Progenitor cell of endocrine pancreas (in vitro differentiated cells): ENCODE measurements around the gene ZNHIT2. TPM values are rescaled to one million over a fixed set of nuclear protein-coding genes. Genes with fewer than 3 reads are reported as not detected.

Source experiments
- DNase-seq: peaks from one replicate; pipeline ENCODE4 v3.0.0; 2021; ENCODE audit warnings: low spot score; ENCODE audit not compliant: unreplicated experiment
- H3K27ac Mint-ChIP-seq: 2 replicates; pipeline ENCODE4 v1.8.0; 2021; ENCODE audit warnings: mild to moderate bottlenecking, moderate library complexity, mixed read lengths
- H3K27me3 Mint-ChIP-seq: 2 replicates; pipeline ENCODE4 v1.8.0; 2021; ENCODE audit warnings: mixed read lengths
- H3K36me3 Mint-ChIP-seq: 2 replicates; pipeline ENCODE4 v1.8.0; 2022; ENCODE audit warnings: mixed read lengths; ENCODE audit not compliant: insufficient read depth
- H3K4me1 Mint-ChIP-seq: 2 replicates; pipeline ENCODE4 v1.8.0; 2021; ENCODE audit warnings: low read depth, mixed read lengths
- H3K4me3 Mint-ChIP-seq: 2 replicates; pipeline ENCODE4 v1.8.0; 2021; ENCODE audit warnings: low read depth, mild to moderate bottlenecking, moderate library complexity, mixed read lengths
- H3K9me3 Mint-ChIP-seq: 2 replicates; pipeline ENCODE4 v1.8.0; 2021; ENCODE audit warnings: low read depth, mixed read lengths
- long read RNA-seq: library from polyadenylated mRNA; unstranded; transcript quantifications from one replicate; pipeline ENCODE4 v2.0.0, GENCODE V29; 2020
- total RNA-seq: library from RNA; stranded (reverse); gene quantifications from 2 replicates; pipeline ENCODE4 v1.2.1, GENCODE V29; 2021
- TF ChIP-seq, protein P1 (sequence below): fragments of 200-600 bp; sonication (generic); IDR thresholded peaks from one replicate; pipeline ENCODE4 v1.5.0; 2021; ENCODE audit warnings: antibody characterized with exemption, mild to moderate bottlenecking; ENCODE audit not compliant: unreplicated experiment

Gene ZNHIT2
- total RNA-seq = 10.5 and 11.8 TPM in 2 replicates
- long read RNA-seq, partial matches to known transcripts = 0 of 3 reads
- long read RNA-seq, other reads (novel, unspliced or antisense) = 0 of 3 reads

DNA sequence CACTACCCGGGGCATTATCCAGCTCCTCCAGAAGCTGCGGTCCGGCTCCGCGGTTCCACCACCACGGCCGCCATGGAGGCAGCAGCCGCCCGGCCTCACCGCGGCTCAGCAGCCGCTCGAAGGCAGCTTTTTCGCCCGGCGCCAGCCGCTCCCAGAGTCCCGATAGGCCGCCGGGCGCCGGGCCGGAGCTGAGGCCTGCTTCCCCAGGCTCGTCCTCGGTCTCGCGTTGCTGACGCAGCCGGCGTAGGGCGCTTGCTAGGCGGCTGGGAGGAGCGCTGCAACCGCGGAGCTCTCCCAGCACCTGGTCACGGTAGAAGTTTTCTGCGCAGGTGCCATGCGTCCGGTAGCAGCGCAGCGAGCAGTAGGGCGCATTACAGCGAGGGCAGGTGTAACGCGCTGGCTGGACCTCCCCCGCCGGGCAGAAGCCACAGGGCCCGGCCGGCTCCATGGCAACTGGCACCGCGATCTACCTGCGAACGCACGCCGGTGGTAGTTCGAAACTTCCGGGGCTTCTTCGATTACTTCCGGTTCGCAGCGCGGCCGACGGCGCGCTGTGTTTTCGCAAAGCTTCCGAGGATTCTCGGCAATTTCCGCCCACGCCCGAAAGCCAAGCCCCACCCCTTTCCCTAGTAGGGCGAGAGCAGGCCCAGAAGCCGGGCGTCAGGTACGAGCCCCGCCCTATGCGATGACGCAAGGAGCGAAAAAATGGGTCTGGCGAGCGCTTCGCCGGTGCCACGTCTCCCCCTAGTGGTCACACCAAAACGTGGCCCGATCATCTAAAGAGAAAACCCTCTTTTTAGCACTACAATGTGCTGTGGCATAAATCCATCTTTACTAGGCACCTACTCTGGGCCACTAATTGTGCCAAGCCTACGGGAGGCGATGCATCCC is at the start of gene ZNHIT2:
ZNHIT2 (minus strand) TSS at position 496 of the 891 bp plus-strand sequence; CDS start at position 448, 48 bp downstream.
- Mint-ChIP-seq H3K9me3 (no peaks in the 10 kb centered on the region), H3K4me3 (peak within 1 kb of the TSS; percentile 86), H3K36me3 (peaks cover 17% of the 10 kb centered on the region), H3K27ac (peak within 1 kb of the TSS; percentile 97), H3K4me1 (peaks cover 20% of the 10 kb centered on the region), H3K27me3 (no peaks in the 10 kb centered on the region)
- TF ChIP-seq, protein P1, sequence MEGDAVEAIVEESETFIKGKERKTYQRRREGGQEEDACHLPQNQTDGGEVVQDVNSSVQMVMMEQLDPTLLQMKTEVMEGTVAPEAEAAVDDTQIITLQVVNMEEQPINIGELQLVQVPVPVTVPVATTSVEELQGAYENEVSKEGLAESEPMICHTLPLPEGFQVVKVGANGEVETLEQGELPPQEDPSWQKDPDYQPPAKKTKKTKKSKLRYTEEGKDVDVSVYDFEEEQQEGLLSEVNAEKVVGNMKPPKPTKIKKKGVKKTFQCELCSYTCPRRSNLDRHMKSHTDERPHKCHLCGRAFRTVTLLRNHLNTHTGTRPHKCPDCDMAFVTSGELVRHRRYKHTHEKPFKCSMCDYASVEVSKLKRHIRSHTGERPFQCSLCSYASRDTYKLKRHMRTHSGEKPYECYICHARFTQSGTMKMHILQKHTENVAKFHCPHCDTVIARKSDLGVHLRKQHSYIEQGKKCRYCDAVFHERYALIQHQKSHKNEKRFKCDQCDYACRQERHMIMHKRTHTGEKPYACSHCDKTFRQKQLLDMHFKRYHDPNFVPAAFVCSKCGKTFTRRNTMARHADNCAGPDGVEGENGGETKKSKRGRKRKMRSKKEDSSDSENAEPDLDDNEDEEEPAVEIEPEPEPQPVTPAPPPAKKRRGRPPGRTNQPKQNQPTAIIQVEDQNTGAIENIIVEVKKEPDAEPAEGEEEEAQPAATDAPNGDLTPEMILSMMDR = peak; percentile 91
- DNase-seq = peak; percentile 98

DNA sequence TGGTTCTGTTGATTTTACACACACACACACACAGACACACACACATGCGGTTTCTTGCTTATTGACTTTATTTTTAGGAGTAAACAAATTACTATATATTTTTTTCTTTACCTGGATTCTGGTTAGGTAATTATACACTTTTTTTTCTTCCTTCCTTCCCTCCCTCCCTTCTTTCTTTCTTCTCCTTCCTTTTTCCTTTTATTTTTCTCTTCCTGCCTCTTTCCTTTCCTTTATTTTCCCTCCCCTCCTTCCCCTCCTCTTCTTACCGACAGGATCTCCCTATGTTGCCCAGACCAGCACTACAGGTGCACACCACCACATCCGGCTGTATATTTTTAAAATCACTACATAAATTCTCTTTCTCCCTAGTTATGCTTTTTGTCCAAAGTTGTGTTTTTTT is 49.4 kb upstream of the ZNHIT2 start:
- H3K4me3 Mint-ChIP-seq = no peak overlapping the region
- no peaks in the 10 kb centered on the region for H3K27me3 Mint-ChIP-seq

GRCh38 chr11:65165410-65166317 is 48.2 kb upstream of the ZNHIT2 start:
- no peak overlapping the region for H3K4me3 Mint-ChIP-seq
- no peak for DNase-seq
- no peaks in the 10 kb centered on the region for H3K4me1 Mint-ChIP-seq
- no peaks in the 10 kb centered on the region for H3K9me3 Mint-ChIP-seq
- TF ChIP-seq, protein P1 = no peak
- no peaks in the 10 kb centered on the region for H3K36me3 Mint-ChIP-seq
- H3K27me3 Mint-ChIP-seq = no peaks in the 10 kb centered on the region
- H3K27ac Mint-ChIP-seq = no peak overlapping the region

More for the DNA sequence above, 49.4 kb upstream of the ZNHIT2 start:
- H3K4me1 Mint-ChIP-seq = no peaks in the 10 kb centered on the region
- H3K36me3 Mint-ChIP-seq = no peaks in the 10 kb centered on the region
- H3K27ac Mint-ChIP-seq = no peak overlapping the region
- no peaks in the 10 kb centered on the region for H3K9me3 Mint-ChIP-seq
- TF ChIP-seq, protein P1 = no peak
- no peak for DNase-seq

GRCh38 chr11:65163684-65164083 is 46.2 kb upstream of the ZNHIT2 start:
- H3K9me3 Mint-ChIP-seq = no peaks in the 10 kb centered on the region
- TF ChIP-seq, protein P1 = no peak
- no peaks in the 10 kb centered on the region for H3K36me3 Mint-ChIP-seq
- H3K27me3 Mint-ChIP-seq = no peaks in the 10 kb centered on the region
- no peak overlapping the region for H3K27ac Mint-ChIP-seq
- H3K4me1 Mint-ChIP-seq = peaks cover 3% of the 10 kb centered on the region
- no peak for DNase-seq
- H3K4me3 Mint-ChIP-seq = no peak overlapping the region

- H3K4me1 Mint-ChIP-seq = peaks cover 3% of the 10 kb centered on the region
- no peaks in the 10 kb centered on the region for H3K9me3 Mint-ChIP-seq
- TF ChIP-seq, protein P1 = no peak
- no peak for DNase-seq
- H3K27me3 Mint-ChIP-seq = no peaks in the 10 kb centered on the region
- no peak overlapping the region for H3K4me3 Mint-ChIP-seq
- H3K36me3 Mint-ChIP-seq = no peaks in the 10 kb centered on the region
- H3K27ac Mint-ChIP-seq = no peak overlapping the region
Observed at GRCh38 chr11:65160643-65161042, 43.1 kb upstream of the ZNHIT2 start.
